ENCODE results near the gene DCAF8.

DCAF8 gene

DNA sequence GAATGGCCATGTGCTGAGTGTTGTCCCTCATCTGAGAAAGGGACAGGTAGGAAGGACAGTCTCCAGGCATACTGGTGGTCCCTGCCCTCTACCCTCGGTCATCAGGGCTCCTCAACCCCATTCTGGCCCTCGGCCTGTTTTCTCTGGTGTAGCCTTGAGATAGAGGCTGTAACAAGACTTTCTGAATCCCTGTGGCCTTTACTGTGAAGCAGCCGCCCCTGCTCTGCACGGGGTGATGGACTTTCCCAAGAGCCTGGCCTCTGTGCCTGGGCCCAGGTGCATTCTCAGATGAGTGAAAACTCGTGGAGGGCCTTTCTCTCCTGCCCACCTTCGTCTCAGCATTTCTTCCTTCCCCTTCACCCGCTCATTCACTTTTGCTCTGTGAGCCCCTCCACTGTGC lies 74.9 kb downstream of the DCAF8 start:
- TF ChIP-seq, protein P1, sequence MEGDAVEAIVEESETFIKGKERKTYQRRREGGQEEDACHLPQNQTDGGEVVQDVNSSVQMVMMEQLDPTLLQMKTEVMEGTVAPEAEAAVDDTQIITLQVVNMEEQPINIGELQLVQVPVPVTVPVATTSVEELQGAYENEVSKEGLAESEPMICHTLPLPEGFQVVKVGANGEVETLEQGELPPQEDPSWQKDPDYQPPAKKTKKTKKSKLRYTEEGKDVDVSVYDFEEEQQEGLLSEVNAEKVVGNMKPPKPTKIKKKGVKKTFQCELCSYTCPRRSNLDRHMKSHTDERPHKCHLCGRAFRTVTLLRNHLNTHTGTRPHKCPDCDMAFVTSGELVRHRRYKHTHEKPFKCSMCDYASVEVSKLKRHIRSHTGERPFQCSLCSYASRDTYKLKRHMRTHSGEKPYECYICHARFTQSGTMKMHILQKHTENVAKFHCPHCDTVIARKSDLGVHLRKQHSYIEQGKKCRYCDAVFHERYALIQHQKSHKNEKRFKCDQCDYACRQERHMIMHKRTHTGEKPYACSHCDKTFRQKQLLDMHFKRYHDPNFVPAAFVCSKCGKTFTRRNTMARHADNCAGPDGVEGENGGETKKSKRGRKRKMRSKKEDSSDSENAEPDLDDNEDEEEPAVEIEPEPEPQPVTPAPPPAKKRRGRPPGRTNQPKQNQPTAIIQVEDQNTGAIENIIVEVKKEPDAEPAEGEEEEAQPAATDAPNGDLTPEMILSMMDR (IDR thresholded peaks at IDR 0.05; ENCODE audit: borderline replicate concordance, insufficient read depth, low read depth, low read length), result no peak
- no peak overlapping the region for H3K4me3 ChIP-seq (ENCODE audit: low read depth, low read length)

DNA sequence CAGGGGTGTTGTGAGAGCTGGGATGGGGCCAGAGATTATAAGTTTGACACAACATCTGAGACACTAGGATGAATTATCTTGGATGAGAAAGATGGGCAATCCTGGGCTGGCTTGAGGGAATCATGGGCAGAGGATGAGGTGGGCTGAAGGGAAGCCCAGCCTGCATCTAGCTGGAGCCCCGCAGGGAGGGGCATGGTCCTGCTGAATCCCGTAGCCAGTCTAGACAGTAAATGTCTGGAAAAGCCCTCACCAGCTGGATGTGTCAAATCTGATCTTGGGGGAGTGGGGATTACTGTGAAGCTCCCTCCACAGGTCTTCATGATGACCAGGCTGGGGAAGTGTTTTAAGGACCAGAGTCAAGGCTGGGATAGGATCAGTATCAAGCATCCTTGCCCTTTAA lies 75.6 kb downstream of the DCAF8 start:
- no peak overlapping the region for H3K4me3 ChIP-seq (ENCODE audit: low read depth, low read length)
- TF ChIP-seq, protein P1 (IDR thresholded peaks at IDR 0.05; ENCODE audit: borderline replicate concordance, insufficient read depth, low read depth, low read length), result no peak

DNA sequence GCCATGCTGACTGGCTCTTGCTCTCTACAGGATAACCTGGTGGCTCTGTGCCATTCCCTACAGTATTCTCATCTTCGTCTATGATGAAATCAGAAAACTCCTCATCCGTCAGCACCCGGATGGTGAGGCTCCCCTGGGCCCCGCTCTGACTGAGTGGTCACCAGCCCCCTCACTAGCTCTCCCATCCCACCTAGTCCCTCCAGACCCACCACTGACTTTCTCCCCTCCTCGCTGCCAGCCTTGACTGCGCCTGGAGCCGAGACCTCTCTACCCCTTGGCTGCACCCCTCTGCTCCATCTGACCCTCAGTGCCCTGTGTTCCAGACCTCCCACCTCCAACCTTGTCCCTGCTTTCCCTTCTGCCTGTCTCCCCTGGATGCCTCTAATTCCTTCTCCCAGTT lies 76.1 kb downstream of the DCAF8 start:
- H3K4me3 ChIP-seq (ENCODE audit: low read depth, low read length), result no peak overlapping the region
- TF ChIP-seq, protein P1 (IDR thresholded peaks at IDR 0.05; ENCODE audit: borderline replicate concordance, insufficient read depth, low read depth, low read length), result no peak

DNA sequence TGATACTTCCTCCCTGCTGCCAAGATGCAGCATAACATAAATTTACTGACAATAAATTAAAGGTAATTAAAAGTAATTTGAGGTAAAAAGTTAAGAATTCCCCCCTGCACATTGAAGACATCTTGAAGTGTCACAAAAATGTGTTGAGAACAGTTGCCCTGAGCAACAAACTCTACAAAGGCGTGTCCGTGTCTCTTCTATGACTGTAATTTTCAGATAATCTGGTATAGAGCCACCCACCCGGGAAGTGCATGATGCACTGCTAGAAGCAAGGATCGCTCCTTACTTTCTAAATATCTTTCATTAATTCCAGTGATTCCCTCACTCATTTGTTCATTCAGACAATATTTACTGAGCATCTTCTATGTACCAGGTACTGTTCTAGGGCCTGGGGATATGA lies 83.0 kb downstream of the DCAF8 start:
- TF ChIP-seq, protein P1 (IDR thresholded peaks at IDR 0.05; ENCODE audit: borderline replicate concordance, insufficient read depth, low read depth, low read length), result no peak
- no peak overlapping the region for H3K4me3 ChIP-seq (ENCODE audit: low read depth, low read length)

DNA sequence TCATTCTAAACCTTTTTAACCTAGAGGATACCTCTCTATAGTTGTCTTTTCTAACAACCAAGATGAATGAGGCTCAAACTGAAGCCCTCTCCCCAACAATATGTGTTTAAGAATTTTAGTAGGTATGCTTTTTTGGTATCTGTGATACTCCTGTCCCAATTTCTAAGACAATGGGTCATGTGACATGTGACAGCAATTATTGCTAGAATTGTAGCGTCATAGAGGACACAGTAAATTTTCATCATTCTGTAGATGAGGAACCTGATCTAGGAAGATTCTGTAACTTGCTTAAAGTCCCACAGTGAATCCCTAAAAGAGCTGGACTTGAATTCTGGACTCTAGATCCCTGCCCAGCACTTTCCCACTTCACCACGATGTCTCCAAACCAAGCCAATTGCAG lies 83.6 kb downstream of the DCAF8 start:
- TF ChIP-seq, protein P1 (IDR thresholded peaks at IDR 0.05; ENCODE audit: borderline replicate concordance, insufficient read depth, low read depth, low read length), result no peak
- no peak overlapping the region for H3K4me3 ChIP-seq (ENCODE audit: low read depth, low read length)

DNA sequence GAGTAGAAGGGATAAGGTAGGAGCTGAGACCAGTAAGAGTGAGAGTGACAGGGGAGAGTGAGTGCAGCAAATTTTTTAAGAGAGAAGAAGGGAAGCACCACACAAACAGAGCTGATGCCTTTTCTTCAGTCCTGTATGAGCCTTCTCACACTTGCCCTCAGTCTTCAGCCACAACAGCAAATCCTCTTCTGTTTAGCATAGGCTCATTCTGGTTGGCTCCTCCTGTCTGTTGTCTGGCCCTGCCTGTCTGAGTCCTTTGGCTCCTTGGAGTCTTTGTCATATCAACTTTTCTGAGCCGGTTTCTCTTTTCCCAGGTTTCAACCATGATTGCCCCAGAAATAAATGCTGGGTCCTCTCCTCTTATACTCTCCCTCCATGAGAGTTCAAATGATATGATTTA lies 84.7 kb downstream of the DCAF8 start:
- H3K4me3 ChIP-seq (ENCODE audit: low read depth, low read length), result no peak overlapping the region
- TF ChIP-seq, protein P1 (IDR thresholded peaks at IDR 0.05; ENCODE audit: borderline replicate concordance, insufficient read depth, low read depth, low read length), result no peak

DNA sequence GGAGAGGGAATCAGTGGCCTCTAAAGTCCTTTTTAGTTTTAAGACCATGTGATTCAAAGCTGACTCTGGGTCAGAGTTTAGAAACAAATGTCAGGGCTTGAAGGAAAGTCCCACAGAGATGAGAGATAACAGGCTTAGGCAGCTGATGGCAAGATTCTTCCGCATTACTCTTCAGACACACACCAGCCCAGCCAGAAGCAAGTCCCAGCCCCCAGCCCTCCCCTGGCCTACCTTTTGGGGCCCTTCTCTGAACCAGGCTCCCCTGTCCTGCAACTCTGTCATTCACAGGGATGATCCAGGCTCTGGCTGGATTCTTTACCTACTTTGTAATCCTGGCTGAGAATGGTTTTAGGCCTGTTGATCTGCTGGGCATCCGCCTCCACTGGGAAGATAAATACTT lies 85.1 kb downstream of the DCAF8 start:
- H3K4me3 ChIP-seq (ENCODE audit: low read depth, low read length), result no peak overlapping the region
- TF ChIP-seq, protein P1 (IDR thresholded peaks at IDR 0.05; ENCODE audit: borderline replicate concordance, insufficient read depth, low read depth, low read length), result no peak
